C1 segment of cervical spinal cord (tissue), 14 donors: ENCODE results near the gene DIO1.
"Not testable (repeated sequence)": the region's sequence is repeated elsewhere in the genome, so short reads cannot be mapped to it uniquely, and the experiment has no call there.

ENCODE experiments used
- DNase-seq, 14 donors: peaks; one replicate each; lab custom pipeline; 2025; lab: John Stamatoyannopoulos, UW

DIO1 gene

DNA sequence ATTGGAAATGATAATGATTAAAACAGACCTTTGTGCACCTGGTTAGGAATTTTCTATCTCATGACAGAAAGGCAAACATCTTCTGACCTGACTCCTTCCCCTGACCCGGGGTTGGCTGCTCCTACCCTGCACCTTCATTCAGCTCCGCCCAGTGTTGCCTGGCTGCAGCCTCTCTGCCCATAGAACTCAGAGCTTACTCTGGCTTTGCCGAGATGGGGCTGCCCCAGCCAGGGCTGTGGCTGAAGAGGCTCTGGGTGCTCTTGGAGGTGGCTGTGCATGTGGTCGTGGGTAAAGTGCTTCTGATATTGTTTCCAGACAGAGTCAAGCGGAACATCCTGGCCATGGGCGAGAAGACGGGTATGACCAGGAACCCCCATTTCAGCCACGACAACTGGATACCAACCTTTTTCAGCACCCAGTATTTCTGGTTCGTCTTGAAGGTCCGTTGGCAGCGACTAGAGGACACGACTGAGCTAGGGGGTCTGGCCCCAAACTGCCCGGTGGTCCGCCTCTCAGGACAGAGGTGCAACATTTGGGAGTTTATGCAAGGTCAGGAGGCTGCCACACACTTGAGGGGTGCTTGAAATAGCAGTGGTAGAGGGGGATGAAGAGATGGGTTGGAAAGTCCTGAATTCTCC lies at the start of gene DIO1:
Gene DIO1, plus strand, starts transcription at position 189 of the 638 bp plus-strand sequence. Its CDS starts 24 bp downstream, at position 213.
- DNase-seq: no peak

DNA sequence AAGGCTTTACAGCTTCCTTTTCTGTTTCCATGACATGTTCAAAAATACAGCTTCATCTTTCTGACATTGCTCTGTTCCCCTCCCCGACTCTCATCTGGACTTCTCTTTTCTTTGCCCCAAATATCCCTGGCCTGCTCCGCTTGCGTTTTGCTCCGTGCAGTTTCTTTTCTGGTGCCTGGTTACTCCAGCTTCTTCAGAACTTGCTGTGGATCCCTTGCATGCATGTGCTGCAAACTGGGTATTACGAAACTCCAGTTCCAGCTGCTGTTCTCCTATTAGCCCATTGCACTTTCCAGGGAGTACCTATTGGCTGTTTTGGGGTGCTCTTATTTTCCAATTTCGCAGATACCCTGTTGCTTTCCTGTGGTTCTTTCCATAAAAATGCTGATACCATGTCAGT lies 46.0 kb upstream of the DIO1 start:
- no peak for DNase-seq

DNA sequence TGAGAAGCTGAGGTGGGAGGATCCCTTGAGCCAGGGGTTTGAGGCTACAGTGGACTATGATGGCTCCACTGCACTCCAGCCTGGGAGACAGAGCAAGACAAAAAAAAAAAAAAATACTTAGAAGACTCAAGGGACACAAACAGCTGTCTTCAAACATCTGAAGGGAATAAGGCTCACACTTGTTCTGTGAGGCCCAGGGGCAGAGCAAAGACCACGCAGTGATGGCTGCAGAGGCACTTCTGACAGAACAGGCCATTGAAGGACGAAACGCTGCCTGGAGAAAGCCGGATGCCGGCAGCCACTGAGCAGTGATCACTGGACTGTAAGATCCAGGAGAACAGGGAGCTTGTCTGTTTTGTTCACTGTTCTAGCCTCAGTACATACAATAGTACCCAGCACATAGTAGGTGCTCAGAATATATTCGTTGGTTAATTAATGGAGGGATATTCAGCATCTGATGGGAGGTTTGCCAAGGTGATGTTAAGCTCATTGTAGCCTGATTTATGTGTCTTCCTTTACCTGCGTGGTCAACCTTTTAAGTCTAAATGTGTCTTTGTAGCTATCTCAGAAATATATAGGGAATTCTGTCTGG lies 43.8 kb upstream of the DIO1 start:
- DNase-seq: no peak

DNA sequence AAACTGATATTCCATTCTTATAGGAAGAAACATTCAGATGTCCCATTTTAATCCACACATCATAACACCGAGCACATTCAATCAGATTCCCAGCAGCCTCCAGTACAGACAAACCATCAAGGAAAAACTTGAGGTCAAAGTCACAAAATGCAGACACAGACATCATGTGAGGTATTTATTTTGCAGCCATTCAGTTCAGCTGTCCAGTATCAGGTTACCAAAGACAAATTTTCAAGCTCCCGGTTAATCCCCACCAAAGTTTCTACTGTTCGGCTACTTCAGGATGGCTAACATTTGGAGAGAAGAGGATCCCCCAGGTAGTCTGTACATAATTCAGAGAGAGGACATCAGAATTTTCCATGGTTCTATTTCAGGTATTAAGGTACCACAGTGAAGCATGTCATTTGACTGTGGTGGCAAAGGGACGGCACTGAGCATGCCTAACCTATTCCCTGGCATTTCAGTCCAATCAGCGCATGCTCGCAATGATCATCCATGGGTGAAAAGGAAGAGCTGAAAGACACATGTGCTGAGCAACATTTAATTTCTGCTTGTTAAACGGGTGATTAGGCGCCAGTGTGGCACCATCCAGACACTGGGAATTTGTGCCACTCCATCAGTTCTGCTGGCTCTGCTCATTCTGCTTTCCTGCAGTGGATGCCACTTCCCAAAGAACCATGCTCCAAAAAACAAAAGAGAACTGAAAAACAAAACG lies 42.3 kb upstream of the DIO1 start:
- no peak for DNase-seq

- DNase-seq: peak in 5 of 14 donors; percentile 2 to 10 (median 4)
Measured at GRCh38 chr1:53860967-53861411, 33.0 kb upstream of the DIO1 start.

- DNase-seq: no peak
Measured at GRCh38 chr1:53862507-53862906, 31.5 kb upstream of the DIO1 start.

DNA sequence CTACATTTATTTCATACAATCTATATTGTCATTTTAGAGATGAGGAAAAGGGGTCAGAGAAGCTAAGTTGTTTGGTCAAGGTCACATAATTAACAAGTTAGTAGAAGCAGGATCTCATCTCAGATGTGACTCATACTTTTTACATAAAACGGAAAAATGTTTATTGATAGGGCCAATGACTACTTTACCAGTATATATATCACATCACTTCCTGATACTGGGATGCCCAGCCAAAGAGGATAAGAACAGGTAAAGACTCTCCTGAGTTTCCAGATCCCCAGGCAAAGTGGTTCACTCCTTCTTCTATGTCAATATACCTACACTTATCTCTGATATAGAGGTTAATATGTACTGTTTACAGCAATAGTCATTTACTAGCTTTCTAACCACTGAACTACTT lies 25.4 kb upstream of the DIO1 start:
- DNase-seq: no peak

DNA sequence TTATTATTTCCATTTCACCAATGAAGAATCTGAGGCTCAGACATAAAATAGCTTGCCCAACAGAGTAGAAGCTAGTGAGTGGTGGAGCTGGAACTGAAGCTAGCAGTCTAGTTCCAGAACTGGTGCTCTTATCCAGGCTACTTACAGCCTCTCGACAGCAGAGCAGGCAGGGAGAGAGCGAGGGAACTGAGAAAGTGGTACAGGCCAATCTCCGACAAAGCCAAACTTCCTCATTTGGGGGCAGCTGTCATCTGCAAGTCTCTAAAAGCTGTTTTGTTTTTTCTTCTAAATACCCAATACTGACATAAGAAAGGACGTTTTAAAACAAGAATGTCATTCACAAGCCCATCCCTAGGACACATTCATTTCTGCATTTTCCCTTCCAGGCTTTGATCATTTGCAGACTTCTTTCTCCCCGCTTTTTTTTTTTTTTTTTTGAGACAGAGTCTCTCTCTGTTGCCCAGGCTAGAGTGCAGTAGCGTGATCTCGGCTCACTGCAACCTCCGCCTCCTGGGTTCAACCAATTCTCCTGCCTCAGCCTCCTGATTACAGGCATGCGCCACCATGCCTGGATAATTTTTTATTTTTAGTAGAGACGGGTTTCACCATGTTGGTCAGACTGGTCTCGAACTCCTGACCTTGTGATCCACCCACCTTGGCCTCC lies 24.4 kb upstream of the DIO1 start:
- peak in 3 of 14 donors; percentile 5 to 13 (median 6) for DNase-seq

DNA sequence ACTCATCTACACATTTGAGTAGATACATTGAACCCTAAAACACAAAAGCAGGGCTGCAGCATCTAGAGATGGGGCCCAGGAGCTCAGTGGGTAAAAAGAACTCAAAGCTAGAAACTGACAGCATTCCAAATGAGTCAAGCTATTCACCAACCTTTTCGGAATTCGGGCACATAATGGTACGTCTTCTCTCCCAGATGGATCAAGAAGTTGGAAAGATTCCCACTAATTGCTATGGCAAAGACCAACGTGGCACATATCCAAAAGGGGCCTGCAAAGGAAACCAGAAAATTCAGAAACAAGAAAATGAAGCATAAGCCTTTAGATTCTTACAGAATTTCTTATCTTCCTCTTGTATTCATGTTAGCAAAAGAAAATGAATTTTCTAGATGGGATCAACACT lies 22.8 kb upstream of the DIO1 start:
- DNase-seq: no peak

DNA sequence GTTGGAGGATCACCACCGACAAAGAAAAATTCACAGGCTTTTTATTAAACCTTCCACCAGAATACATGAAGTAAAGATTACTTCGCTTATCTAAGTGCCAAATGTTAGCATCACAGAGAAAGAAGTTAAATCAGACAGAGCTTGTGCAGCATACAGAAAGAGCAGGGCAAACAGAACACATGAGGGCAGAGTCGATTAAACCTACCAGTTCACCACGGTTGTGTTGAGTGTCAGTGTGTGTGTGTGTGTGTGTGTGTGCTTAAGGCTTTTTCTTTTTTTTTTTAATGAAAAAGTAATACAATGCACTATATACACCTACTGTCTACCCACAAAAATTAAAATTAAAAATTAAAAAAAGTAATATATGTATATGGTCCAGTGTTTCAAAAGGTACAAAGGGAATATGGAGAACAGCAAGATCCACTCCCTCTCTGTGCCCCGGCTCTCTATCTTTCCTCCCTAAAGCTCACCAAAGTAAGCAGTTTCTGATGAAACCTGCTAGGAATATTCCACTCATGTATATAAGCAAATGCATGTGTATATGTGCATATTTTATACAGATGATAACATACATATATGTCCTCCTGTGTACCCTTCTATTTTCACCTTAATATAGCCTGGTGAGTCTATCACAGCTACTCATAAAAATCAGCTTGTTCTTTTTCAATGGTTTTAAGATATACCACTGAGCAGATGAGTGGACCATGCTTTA lies 22.1 kb upstream of the DIO1 start:
- no peak for DNase-seq

DNA sequence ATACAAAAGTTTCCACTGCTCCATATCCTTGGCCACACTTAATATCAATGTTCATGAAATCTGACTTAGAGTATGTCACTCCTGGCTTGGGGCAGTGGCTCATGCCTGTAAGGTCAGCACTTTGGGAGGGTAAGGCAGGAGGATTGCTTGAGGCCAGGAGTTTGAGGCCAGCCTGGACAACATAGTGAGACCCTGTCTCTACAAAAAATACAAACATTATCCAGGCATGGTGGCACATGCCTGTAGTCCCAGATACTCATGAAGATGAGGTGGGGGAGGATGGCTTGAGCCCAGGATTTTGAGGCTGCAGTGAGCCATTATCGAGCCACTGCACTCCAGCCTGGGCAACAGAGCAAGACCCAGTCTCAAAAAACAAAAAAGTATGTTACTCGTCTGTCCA lies 18.8 kb upstream of the DIO1 start:
- not testable (repeated sequence) for DNase-seq

DNA sequence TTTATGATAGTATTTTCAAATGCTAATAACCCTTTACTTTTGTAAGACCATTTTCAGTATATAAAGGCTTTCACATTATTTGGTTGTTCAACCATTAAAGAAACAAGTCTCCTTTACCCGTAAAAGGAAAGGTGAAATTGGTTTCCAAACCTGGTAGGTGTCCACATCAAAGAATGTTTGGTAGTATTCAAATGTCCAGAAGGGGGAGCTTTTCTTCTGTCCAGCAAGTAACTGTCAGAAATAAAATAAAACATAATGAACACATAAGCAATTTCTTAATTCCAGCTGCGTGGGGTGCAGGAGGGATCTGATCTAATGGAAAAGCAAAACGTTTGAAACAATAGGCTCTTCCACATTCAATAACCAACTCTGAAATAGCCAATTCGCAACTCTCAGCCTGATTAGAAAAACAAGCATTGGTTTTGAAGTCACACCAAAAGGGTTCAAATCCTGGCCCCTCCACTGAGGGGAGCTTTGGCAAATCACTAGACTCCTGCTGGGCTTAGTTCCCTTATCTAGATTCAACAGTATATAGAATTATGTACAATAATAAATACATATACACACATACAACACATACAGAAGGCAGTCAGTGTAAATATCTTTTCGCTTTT lies 15.4 kb upstream of the DIO1 start:
- DNase-seq: no peak

DNA sequence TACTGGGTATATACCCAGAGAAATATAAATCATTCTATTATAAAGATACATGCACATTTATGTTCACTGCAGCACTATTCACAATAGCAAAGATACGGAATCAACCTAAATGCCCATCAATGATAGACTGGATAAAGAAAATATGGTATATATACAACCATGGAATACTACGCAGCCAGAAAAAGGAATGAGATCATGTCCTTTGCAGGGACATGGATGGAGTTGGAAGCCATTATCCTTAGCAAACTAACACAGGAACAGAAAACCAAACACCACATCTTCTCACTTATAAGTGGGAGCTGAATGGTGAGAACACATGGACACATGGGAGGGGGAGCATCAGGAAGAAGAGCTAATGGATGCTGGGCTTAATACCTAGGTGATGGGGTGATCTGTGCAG lies 12.1 kb upstream of the DIO1 start:
- DNase-seq: not testable (repeated sequence)

GRCh38 chr1:53883600-53883999 lies 10.4 kb upstream of the DIO1 start:
- DNase-seq: not testable (repeated sequence)

DNA sequence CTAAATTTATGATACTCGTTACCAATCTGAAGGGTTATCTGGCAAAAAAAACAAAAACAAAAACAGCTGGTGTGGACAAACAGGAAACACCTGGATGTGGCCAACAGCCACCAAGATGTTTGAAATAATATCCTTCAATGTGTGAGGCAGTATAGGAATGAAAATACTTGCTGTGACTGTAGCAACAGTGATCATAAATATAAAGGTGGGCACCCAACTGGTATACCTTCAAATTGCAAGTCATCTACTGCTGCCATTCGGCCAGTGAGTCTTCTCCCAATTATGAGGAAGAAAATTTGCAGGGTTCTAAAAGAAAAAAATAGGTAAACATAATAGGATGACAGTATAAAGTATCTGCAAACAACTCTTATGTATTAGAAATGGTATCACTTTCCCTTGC lies 5.3 kb upstream of the DIO1 start:
- DNase-seq: no peak

DNA sequence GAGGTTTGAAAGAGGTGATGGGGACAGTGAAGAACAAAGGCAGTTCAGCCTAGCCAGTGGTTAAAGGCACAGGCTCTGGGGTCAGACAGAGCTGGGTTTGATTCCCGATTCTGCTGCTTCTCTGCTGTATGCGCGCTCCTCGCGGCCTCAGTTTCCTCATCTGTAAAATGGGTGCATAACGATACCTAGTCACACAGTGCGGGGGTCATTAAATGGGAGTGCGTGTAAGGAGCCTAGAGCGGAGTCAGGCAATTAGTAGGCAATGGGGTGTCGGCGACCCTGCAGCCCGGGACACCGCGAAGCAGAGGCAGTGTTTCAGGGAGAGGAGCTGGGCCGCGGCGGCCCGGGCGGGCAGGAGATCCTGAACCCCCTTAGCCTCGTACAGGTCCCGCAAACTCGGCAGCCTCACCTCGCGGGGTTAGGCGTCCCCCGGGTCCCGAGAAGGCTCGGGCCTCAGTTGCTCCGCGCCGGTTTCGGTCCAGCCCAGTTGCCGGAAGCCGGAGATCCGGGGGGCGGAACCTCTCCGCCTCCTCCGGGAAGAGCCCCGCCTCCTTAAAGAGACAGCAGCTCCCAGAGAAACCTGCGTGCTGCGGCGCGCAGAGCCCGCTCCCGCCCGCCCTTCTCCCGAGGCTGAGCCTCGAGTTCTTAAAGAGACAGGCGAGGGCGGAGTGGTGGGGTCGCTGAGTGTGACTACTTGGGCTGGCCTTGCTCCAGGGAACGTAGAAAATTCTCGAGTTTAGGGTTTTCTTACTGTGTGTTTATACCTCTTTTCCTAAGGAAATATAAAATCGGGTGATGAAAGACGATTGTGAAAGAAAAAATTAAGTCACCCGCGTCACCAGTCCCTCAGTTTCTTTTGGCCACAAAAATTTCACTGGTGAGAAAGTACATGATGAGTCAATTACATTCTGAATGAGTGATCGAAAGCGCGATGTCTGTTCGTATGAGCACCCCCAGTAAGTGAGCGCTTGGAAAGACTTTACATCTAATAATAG lies 4.4 kb upstream of the DIO1 start, which contains the start of gene YIPF1:
Gene YIPF1, minus strand, starts transcription at position 494 of the 995 bp plus-strand sequence. CDS start 860 bp downstream, outside the sequence.
- peak in 13 of 14 donors; percentile 46 to 90 (median 82) for DNase-seq

- peak in 2 of 14 donors; percentile 4 to 21 for DNase-seq
Measured at GRCh38 chr1:53890522-53890941, 3.5 kb upstream of the DIO1 start.

DNA sequence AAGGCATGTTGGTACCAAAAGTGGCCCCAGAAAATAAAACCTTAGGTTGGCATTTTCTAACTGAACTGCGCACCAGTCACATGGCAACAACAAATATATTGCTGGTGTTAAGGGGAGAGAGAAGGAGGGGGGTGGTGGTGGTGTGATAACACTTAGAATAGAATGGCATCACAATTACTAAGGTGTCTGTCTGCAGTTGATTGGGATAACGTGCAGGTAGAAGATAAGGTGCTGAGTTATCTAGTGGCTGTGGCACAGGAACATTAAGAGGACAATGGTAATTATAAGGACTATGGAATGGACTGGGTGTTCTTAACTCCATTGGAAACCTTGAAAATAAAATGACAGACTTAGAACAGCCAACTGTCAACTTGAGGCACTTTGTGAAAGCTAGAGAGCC lies 3.0 kb upstream of the DIO1 start:
- no peak for DNase-seq

GRCh38 chr1:53891678-53892077 lies 2.3 kb upstream of the DIO1 start:
- no peak for DNase-seq

DNA sequence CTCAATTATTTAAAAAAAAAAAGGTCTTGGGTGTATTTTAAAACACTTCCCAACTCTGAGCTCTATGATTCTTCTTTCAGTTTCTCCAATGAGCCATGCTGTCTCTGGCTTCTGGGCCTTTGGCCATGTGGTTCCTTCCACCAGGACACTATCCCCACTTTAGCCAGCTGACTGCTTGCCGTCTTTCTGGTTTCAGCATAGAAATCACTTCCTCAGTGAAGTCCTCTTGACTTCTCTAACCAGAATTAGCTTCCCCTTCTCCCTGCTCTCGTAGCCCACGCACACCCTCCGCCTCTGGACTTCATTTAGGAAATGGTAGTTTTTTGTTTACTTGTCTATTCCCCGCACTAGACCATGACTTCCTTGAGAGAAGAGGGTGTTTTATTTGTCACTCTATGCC lies 1.1 kb upstream of the DIO1 start:
- DNase-seq: peak in 10 of 14 donors; percentile 8 to 74 (median 42)
